ENCODE measurements around the gene SYT1. TPM values are rescaled to one million over a fixed set of nuclear protein-coding genes. Genes with fewer than 3 reads are reported as not detected.

SYT1 gene
- total and polyA plus RNA-seq, 2 experiments from 2014 or later: 48.7 to 51.7 TPM

DNA sequence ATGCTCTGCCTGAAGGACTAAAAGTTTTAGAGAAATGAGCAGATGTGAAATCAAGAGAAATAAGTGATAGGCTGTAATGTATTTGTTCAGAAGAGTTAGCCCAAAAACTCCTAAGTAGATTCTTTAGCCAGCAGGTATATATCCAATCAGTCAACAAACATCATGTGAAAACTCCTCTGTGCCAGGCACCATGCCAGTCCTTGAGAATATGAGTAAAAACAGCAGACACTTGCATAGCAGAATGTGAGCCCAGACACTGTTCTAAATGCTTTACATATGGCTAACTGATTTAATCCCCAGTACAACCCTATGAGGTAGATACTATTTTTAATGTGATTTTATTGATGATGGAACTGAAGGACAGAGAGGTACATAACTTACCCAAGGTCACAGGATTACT lies 496.4 kb downstream of the SYT1 start (continued):
- TF ChIP-seq, protein P1, sequence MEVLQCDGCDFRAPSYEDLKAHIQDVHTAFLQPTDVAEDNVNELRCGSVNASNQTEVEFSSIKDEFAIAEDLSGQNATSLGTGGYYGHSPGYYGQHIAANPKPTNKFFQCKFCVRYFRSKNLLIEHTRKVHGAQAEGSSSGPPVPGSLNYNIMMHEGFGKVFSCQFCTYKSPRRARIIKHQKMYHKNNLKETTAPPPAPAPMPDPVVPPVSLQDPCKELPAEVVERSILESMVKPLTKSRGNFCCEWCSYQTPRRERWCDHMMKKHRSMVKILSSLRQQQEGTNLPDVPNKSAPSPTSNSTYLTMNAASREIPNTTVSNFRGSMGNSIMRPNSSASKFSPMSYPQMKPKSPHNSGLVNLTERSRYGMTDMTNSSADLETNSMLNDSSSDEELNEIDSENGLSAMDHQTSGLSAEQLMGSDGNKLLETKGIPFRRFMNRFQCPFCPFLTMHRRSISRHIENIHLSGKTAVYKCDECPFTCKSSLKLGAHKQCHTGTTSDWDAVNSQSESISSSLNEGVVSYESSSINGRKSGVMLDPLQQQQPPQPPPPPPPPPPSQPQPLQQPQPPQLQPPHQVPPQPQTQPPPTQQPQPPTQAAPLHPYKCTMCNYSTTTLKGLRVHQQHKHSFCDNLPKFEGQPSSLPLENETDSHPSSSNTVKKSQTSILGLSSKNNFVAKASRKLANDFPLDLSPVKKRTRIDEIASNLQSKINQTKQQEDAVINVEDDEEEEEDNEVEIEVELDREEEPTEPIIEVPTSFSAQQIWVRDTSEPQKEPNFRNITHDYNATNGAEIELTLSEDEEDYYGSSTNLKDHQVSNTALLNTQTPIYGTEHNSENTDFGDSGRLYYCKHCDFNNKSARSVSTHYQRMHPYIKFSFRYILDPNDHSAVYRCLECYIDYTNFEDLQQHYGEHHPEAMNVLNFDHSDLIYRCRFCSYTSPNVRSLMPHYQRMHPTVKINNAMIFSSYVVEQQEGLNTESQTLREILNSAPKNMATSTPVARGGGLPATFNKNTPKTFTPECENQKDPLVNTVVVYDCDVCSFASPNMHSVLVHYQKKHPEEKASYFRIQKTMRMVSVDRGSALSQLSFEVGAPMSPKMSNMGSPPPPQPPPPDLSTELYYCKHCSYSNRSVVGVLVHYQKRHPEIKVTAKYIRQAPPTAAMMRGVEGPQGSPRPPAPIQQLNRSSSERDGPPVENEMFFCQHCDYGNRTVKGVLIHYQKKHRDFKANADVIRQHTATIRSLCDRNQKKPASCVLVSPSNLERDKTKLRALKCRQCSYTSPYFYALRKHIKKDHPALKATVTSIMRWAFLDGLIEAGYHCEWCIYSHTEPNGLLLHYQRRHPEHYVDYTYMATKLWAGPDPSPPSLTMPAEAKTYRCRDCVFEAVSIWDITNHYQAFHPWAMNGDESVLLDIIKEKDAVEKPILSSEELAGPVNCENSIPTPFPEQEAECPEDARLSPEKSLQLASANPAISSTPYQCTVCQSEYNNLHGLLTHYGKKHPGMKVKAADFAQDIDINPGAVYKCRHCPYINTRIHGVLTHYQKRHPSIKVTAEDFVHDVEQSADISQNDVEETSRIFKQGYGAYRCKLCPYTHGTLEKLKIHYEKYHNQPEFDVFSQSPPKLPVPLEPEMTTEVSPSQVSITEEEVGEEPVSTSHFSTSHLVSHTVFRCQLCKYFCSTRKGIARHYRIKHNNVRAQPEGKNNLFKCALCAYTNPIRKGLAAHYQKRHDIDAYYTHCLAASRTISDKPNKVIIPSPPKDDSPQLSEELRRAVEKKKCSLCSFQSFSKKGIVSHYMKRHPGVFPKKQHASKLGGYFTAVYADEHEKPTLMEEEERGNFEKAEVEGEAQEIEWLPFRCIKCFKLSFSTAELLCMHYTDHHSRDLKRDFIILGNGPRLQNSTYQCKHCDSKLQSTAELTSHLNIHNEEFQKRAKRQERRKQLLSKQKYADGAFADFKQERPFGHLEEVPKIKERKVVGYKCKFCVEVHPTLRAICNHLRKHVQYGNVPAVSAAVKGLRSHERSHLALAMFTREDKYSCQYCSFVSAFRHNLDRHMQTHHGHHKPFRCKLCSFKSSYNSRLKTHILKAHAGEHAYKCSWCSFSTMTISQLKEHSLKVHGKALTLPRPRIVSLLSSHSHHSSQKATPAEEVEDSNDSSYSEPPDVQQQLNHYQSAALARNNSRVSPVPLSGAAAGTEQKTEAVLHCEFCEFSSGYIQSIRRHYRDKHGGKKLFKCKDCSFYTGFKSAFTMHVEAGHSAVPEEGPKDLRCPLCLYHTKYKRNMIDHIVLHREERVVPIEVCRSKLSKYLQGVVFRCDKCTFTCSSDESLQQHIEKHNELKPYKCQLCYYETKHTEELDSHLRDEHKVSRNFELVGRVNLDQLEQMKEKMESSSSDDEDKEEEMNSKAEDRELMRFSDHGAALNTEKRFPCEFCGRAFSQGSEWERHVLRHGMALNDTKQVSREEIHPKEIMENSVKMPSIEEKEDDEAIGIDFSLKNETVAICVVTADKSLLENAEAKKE (CRISPR knock-in tag; IDR thresholded peaks at IDR 0.05): no peak
- no peak for TF ChIP-seq POLR2AphosphoS5 (IDR thresholded peaks at IDR 0.05; ENCODE audit: low read depth)
- no peak for TF ChIP-seq ZNF114 (CRISPR knock-in tag; IDR thresholded peaks at IDR 0.05)
- no peak for TF ChIP-seq ZNF331 (CRISPR knock-in tag; IDR thresholded peaks at IDR 0.05; ENCODE audit: low read depth)
- TF ChIP-seq CTCF (conservative IDR thresholded peaks at IDR 0.05; ENCODE audit: low read depth in 2 of 2): no peak
- TF ChIP-seq JUNB (IDR thresholded peaks at IDR 0.05; ENCODE audit: unreplicated experiment): no peak
- no peak for TF ChIP-seq CREB1 (CRISPR knock-in tag; IDR thresholded peaks at IDR 0.05; ENCODE audit: low read depth)

DNA sequence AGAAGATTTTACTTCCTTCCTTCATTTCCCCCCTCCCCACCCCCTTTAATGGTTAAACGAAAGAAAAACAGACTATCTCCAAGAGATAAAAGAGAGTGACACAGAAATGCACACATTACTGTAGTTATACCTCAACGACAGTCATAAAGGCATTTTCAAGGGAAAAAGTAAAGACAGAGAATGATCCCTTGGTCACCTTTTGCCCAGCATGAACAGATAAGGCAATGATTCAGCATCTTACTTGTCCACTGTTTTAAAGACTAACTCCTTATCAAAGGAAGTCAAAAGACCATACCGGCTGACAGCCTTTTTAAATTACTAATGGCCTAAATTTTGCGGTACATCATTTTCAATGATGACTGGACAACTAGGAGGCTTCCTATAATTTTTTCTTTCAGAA lies 499.6 kb downstream of the SYT1 start:
- Histone ChIP-seq H3K27me3 (ENCODE audit: insufficient read depth) (no peaks in the 10 kb centered on the region), H2AFZ (no peak overlapping the region), H4K20me1 (replicated peaks; ENCODE audit: insufficient read depth) (0 out of 2 replicates have a peak, but pooled peaks cover 3% of the 10 kb centered on the region), H3K4me3 (no peak overlapping the region), H3K4me2 (no peak overlapping the region), H3F3A (replicated peaks; ENCODE audit: low read depth) (no peaks in the 10 kb centered on the region), H3K36me3 (ENCODE audit: insufficient read depth) (no peaks in the 10 kb centered on the region), H3K79me2 (replicated peaks; ENCODE audit: insufficient read depth) (no peaks in the 10 kb centered on the region), H3K4me1 (ENCODE audit: insufficient read depth) (peaks cover 12% of the 10 kb centered on the region; the same call in 1 of the 2 replicates), H3K27ac (ENCODE audit: low read depth) (no peak overlapping the region), H3K9me2 (ENCODE audit: insufficient read depth) (no peaks in the 10 kb centered on the region)
- Mint-ChIP-seq H3K27me3 (ENCODE audit: insufficient read depth, low read depth, poor library complexity) (no peaks in the 10 kb centered on the region), H3K4me3 (no peak overlapping the region), H3K36me3 (ENCODE audit: low read depth) (0 out of 3 replicates have a peak, but pooled peaks cover 6% of the 10 kb centered on the region), H3K9me3 (no peaks in the 10 kb centered on the region), H3K4me1 (peaks cover 25% of the 10 kb centered on the region), H3K27ac (0 out of 2 replicates have a peak overlapping the region, but pooled peaks have one; percentile 54)
- DNase-seq (ENCODE audit: low spot score) (no peak), ATAC-seq (no peak)
- TF ChIP-seq EZH2phosphoT487 (IDR thresholded peaks at IDR 0.05; ENCODE audit: unreplicated experiment): no peak
- no peak for TF ChIP-seq ZNF114 (CRISPR knock-in tag; IDR thresholded peaks at IDR 0.05)
- no peak for TF ChIP-seq ZNF331 (CRISPR knock-in tag; IDR thresholded peaks at IDR 0.05; ENCODE audit: low read depth)
- TF ChIP-seq POLR2AphosphoS5 (IDR thresholded peaks at IDR 0.05; ENCODE audit: low read depth): no peak
- TF ChIP-seq ETS1 (IDR thresholded peaks at IDR 0.05): no peak
- TF ChIP-seq REST (IDR thresholded peaks at IDR 0.05; ENCODE audit: unreplicated experiment): no peak
- TF ChIP-seq CREB1 (CRISPR knock-in tag; IDR thresholded peaks at IDR 0.05; ENCODE audit: low read depth): no peak
